MM.1S (cell line): Measurements from ENCODE around the gene GPRC5C.

Experiments used
- DNase-seq: peaks from one replicate; pipeline ENCODE4 v3.0.0-alpha.2; 2015
- H2AFZ ChIP-seq: fragments of 300-600 bp; sonication (generic); 2 replicates; pipeline ENCODE4 v1.6.0; 2016; ENCODE audit warnings: antibody characterized with exemption, low read length
- H3F3A ChIP-seq: fragments of 300-600 bp; sonication (generic); 2 replicates; pipeline ENCODE4 v1.6.1; 2016; ENCODE audit warnings: mild to moderate bottlenecking, antibody characterized with exemption, low read length, moderate library complexity, mixed read lengths; ENCODE audit not compliant: insufficient read depth
- H3K27ac ChIP-seq: fragments of 300-600 bp; sonication (generic); 2 replicates; pipeline ENCODE4 v1.5.1; 2016; ENCODE audit warnings: mild to moderate bottlenecking, low read length
- H3K27me3 ChIP-seq: fragments of 300-600 bp; sonication (generic); replicated peaks from 2 replicates; pipeline ENCODE4 v1.6.0; 2016; ENCODE audit warnings: low read length; ENCODE audit not compliant: insufficient read depth
- H3K36me3 ChIP-seq: fragments of 300-600 bp; sonication (generic); replicated peaks from 2 replicates; pipeline ENCODE4 v1.6.1; 2016; ENCODE audit warnings: mild to moderate bottlenecking, low read length, mixed read lengths; ENCODE audit not compliant: insufficient read depth
- H3K4me1 ChIP-seq: fragments of 300-600 bp; sonication (generic); 2 replicates; pipeline ENCODE4 v1.6.1; 2016; ENCODE audit warnings: low read length, mixed read lengths
- H3K4me2 ChIP-seq: fragments of 300-600 bp; sonication (generic); 2 replicates; pipeline ENCODE4 v1.6.0; 2016; ENCODE audit warnings: low read depth, low read length
- H3K4me3 ChIP-seq: fragments of 300-600 bp; sonication (generic); 2 replicates; pipeline ENCODE4 v1.5.1; 2016; ENCODE audit warnings: low read length, mixed read lengths
- H3K79me2 ChIP-seq: fragments of 300-600 bp; sonication (generic); 2 replicates; pipeline ENCODE4 v1.6.1; 2016; ENCODE audit warnings: mixed run types, low read length, mixed read lengths
- H3K9ac ChIP-seq: fragments of 300-600 bp; sonication (generic); 2 replicates; pipeline ENCODE4 v1.6.1; 2016; ENCODE audit warnings: low read length, mixed read lengths
- H3K9me2 ChIP-seq: fragments of 300-600 bp; sonication (generic); replicated peaks from 2 replicates; pipeline ENCODE4 v1.6.1; 2016; ENCODE audit warnings: mild to moderate bottlenecking, low read length, mixed read lengths; ENCODE audit not compliant: insufficient read depth
- H3K9me3 ChIP-seq: fragments of 300-600 bp; sonication (generic); replicated peaks from 2 replicates; pipeline ENCODE4 v1.6.1; 2016; ENCODE audit warnings: mild to moderate bottlenecking, low read length, mixed read lengths; ENCODE audit not compliant: insufficient read depth
- H4K20me1 ChIP-seq: fragments of 300-600 bp; sonication (generic); 2 replicates; pipeline ENCODE4 v1.6.1; 2016; ENCODE audit warnings: mild to moderate bottlenecking, low read length, moderate library complexity, mixed read lengths; ENCODE audit not compliant: insufficient read depth
- EZH2 ChIP-seq: fragments of 300-600 bp; sonication (generic); optimal IDR thresholded peaks from 2 replicates; pipeline ENCODE3; 2017; ENCODE audit warnings: low read depth, mild to moderate bottlenecking, antibody characterized with exemption, low read length, mixed read lengths
- EZH2phosphoT487 ChIP-seq: fragments of 300-600 bp; sonication (generic); IDR thresholded peaks from 2 replicates; pipeline ENCODE4 v1.6.1; 2018; ENCODE audit warnings: antibody characterized with exemption, low read length
- TF ChIP-seq, protein P1 (sequence below): fragments of 300-600 bp; sonication (generic); IDR thresholded peaks from 2 replicates; pipeline ENCODE4 v1.5.1; 2016; ENCODE audit warnings: antibody characterized with exemption, low read length, mixed read lengths

The GPRC5C gene

GRCh38 chr17:74407384-74407783 is 24.5 kb upstream of the GPRC5C start:
- no peak for DNase-seq
- H3K79me2 ChIP-seq = no peaks in the 10 kb centered on the region
- TF ChIP-seq EZH2 (no peak), EZH2phosphoT487 (no peak)
- TF ChIP-seq, protein P1, sequence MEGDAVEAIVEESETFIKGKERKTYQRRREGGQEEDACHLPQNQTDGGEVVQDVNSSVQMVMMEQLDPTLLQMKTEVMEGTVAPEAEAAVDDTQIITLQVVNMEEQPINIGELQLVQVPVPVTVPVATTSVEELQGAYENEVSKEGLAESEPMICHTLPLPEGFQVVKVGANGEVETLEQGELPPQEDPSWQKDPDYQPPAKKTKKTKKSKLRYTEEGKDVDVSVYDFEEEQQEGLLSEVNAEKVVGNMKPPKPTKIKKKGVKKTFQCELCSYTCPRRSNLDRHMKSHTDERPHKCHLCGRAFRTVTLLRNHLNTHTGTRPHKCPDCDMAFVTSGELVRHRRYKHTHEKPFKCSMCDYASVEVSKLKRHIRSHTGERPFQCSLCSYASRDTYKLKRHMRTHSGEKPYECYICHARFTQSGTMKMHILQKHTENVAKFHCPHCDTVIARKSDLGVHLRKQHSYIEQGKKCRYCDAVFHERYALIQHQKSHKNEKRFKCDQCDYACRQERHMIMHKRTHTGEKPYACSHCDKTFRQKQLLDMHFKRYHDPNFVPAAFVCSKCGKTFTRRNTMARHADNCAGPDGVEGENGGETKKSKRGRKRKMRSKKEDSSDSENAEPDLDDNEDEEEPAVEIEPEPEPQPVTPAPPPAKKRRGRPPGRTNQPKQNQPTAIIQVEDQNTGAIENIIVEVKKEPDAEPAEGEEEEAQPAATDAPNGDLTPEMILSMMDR = no peak
- no peaks in the 10 kb centered on the region for H3K4me1 ChIP-seq
- no peaks in the 10 kb centered on the region for H3K36me3 ChIP-seq
- no peak overlapping the region for H3K4me2 ChIP-seq
- H3K9me2 ChIP-seq = no peaks in the 10 kb centered on the region
- no peaks in the 10 kb centered on the region for H3F3A ChIP-seq
- no peak overlapping the region for H2AFZ ChIP-seq
- no peaks in the 10 kb centered on the region for H4K20me1 ChIP-seq
- H3K9ac ChIP-seq = no peak overlapping the region
- no peaks in the 10 kb centered on the region for H3K9me3 ChIP-seq
- no peak overlapping the region for H3K27ac ChIP-seq
- peaks cover 70% of the 10 kb centered on the region for H3K27me3 ChIP-seq
- no peak overlapping the region for H3K4me3 ChIP-seq

DNA sequence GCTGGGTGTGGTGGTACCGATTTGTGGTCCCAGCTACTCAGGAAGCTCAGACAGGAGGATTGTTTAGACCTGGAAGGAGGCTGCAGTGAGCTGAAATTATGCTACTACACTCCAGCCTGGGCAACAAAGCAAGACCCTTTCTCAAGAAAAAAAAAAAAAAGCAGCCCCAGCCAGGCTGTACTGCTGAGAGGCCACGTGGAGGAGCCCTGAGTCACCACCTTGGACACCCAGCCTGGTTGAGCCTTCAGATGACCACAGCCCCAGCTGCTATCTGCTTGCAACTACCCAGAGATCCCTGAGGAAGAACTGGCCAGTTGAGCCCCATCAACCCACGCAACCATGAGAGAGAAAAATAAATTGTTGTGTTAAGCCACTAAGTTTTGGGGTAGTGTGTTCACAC is 23.6 kb upstream of the GPRC5C start:
- Histone ChIP-seq H3K9ac (no peak overlapping the region), H3K4me2 (no peak overlapping the region), H3K27me3 (peaks cover 74% of the 10 kb centered on the region), H3K9me2 (no peaks in the 10 kb centered on the region), H3K27ac (no peak overlapping the region), H3K4me3 (no peak overlapping the region), H4K20me1 (no peaks in the 10 kb centered on the region), H3K4me1 (no peaks in the 10 kb centered on the region), H3K36me3 (no peaks in the 10 kb centered on the region), H3F3A (no peaks in the 10 kb centered on the region), H3K79me2 (no peaks in the 10 kb centered on the region), H3K9me3 (no peaks in the 10 kb centered on the region), H2AFZ (no peak overlapping the region)
- TF ChIP-seq EZH2 = no peak
- TF ChIP-seq, protein P1 = no peak
- no peak for TF ChIP-seq EZH2phosphoT487
- no peak for DNase-seq

DNA sequence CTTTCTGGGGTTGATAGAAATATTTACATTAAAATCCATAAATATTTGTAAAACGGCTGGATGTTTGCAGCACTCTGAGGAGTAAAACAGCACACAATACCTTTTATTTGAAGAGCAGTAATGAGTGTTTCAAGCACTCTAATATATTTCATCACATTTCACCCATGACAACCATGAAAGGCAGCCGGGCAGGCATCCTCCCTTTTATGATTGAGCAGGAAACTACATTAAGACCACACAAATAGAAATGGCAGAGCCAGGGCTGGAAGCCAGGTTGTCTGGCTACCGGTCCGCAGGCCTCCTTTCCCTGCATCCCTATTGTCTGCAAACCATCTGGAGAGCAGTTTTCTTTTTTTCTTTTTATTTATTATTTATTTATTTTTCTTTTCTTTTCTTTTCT is 23.1 kb upstream of the GPRC5C start:
- no peaks in the 10 kb centered on the region for H4K20me1 ChIP-seq
- no peak overlapping the region for H3K4me2 ChIP-seq
- TF ChIP-seq EZH2 = no peak
- no peak for TF ChIP-seq EZH2phosphoT487
- TF ChIP-seq, protein P1 = no peak
- no peaks in the 10 kb centered on the region for H3K4me1 ChIP-seq
- H3K27ac ChIP-seq = no peak overlapping the region
- no peak overlapping the region for H3K9ac ChIP-seq
- no peaks in the 10 kb centered on the region for H3K9me2 ChIP-seq
- H3K27me3 ChIP-seq = peaks cover 74% of the 10 kb centered on the region
- no peaks in the 10 kb centered on the region for H3F3A ChIP-seq
- no peaks in the 10 kb centered on the region for H3K79me2 ChIP-seq
- H3K9me3 ChIP-seq = no peaks in the 10 kb centered on the region
- no peaks in the 10 kb centered on the region for H3K36me3 ChIP-seq
- H2AFZ ChIP-seq = no peak overlapping the region
- no peak for DNase-seq
- H3K4me3 ChIP-seq = no peak overlapping the region
